ENCODE measurements around the gene PPIA. TPM values are rescaled to one million over a fixed set of nuclear protein-coding genes. Genes with fewer than 3 reads are reported as not detected.
"Not testable (repeated sequence)": the region's sequence is repeated elsewhere in the genome, so short reads cannot be mapped to it uniquely, and the experiment has no call there.

PPIA gene
- total RNA-seq, 1 experiment from 2014 or later, result 4,753 TPM

DNA sequence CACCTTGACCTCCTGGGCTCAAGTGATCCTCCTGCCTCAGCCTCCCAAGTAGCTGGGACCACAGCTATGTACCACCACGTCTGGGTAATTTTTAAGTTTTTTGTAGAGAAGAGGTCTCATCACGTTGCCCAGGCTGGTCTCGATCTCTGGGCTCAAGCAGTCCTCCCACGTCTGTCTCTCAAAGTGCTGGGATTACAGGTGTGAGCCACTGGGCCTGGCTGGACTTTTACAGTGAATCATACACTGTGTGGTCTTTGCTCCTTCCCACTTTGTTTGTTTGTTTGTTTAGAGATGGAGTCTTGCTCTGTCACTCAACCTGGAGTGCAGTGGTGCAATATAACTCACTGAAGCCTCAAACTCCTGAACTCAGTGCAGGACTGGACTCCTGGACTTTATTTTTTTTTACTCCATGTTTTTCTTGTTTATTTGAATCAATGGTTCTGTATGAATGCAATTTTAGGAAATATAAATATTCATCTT lies 12.5 kb downstream of the PPIA start:
- in situ Hi-C loops (cut with HindIII; ENCODE audit: low sequenced_read_pairs), result no loop called here
- no peak for DNase-seq (ENCODE audit: low spot score)

DNA sequence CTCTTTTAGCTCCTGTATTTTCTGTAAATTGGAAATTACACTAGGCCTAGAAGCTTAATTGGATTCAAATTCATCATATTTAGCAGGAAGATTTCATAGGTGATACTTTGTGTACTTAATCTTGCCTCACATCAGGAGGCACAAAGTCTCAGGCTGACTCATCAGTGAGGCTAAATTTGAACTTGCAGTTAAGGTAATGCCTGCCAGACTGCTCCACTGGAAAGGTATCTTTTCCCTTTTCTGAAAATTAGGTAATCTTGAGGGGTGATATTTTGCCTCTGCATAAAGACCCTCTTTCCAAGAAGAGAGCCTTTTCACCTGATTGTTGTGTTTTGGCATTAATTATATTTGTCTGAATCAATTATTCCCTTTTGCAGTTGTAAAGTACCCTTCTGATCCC lies 14.6 kb downstream of the PPIA start:
- DNase-seq (ENCODE audit: low spot score), result no peak
- in situ Hi-C loops (cut with HindIII; ENCODE audit: low sequenced_read_pairs), result no loop called here

DNA sequence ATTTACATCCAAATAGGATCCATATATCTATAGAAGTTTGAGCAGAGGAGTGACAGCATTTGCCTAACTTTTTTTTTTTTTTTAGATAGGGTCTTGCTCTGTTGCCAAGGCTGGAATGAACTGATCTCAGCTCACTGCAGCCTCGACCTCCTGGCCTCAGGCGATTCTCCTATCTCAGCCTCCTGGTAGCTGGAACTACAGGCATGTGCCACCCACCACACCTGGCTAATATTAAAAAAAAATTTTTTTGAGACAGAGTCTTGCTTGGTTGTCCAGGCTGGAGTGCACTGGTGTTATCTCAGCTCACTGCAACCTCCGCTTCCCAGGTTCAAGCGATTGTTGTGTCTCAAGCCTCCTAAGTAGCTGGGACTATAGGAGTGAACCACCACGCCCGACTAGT lies 15.1 kb downstream of the PPIA start:
- no peak for DNase-seq (ENCODE audit: low spot score)
- in situ Hi-C loops (cut with HindIII; ENCODE audit: low sequenced_read_pairs), result no loop called here

GRCh38 chr7:44814919-44815318 lies 18.4 kb downstream of the PPIA start:
- in situ Hi-C loops (cut with HindIII; ENCODE audit: low sequenced_read_pairs), result no loop called here
- DNase-seq (ENCODE audit: low spot score), result no peak

- no peak for DNase-seq (ENCODE audit: low spot score)
- in situ Hi-C loops (cut with HindIII; ENCODE audit: low sequenced_read_pairs), result no loop called here
Observed at GRCh38 chr7:44819292-44819691, 22.8 kb downstream of the PPIA start.

DNA sequence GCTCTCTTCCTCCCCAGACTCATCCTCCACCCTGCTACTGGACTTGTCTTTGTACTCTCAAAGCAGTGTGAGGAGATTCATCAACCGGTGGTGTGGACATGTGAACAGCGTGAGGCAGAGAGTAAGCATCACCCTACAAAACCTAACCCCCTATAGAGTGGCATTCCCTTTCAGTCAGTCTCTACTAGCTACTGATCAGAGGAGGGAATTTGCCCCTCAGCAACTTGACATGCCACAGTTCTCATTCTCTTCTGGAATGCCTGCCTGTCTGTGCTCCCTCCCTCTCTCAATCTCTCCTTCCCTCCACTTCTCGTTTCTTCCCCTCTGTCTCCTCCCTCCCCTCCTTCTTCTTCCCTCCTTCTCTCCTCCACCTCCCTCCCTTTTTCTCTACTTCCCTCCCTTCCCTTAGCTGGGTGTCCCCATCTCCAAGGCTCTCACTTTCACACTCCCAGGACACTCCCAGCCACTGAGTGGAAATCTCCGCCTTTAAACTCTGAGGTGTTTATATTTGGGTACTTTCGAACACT lies 26.8 kb downstream of the PPIA start:
- in situ Hi-C loops (cut with HindIII; ENCODE audit: low sequenced_read_pairs), result no loop called here
- no peak for DNase-seq (ENCODE audit: low spot score)

DNA sequence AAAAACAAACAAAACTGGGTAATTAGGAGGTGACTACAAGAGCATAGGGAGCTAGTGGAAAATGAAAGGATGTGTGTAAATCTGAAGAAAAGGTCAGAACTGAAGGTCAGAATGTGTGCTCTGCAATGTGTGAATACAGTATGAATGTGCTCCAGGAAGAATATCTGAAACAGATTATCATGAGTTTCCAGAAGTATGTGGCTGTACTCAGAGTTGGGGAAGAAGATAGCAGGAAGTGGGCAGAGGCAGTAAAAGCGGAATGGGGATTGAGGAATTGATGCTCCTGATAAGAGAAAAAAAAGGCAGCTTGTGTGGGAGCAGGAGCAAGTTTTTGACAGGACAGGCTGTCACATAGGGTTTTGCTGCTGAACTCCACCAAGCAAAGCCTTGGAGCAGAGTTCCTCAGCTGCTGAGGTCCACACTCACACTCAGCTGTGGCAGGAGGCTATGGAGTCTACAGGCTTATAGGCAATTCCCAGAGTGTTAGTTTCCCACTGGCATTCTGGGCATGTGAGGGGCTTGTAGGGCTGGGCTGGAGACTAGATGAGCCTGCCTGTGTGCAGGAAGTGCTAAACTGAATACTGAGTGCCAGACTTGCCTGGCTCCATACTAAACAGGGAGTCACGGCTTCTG lies 28.5 kb downstream of the PPIA start:
- DNase-seq (ENCODE audit: low spot score), result no peak
- in situ Hi-C loops (cut with HindIII; ENCODE audit: low sequenced_read_pairs), result no loop called here

- no peak for DNase-seq (ENCODE audit: low spot score)
- in situ Hi-C loops (cut with HindIII; ENCODE audit: low sequenced_read_pairs), result no loop called here
Observed at GRCh38 chr7:44827567-44827966, 31.1 kb downstream of the PPIA start.

GRCh38 chr7:44838751-44839150 lies 42.3 kb downstream of the PPIA start:
- in situ Hi-C loops (cut with HindIII; ENCODE audit: low sequenced_read_pairs), result no loop called here
- no peak for DNase-seq (ENCODE audit: low spot score)

- DNase-seq (ENCODE audit: low spot score); in situ Hi-C loops (cut with HindIII; ENCODE audit: low sequenced_read_pairs): not testable (repeated sequence)
Observed at GRCh38 chr7:44842675-44843074, 46.2 kb downstream of the PPIA start.

- in situ Hi-C loops (cut with HindIII; ENCODE audit: low sequenced_read_pairs); DNase-seq (ENCODE audit: low spot score): not testable (repeated sequence)
Observed at GRCh38 chr7:44843440-44843839, 47.0 kb downstream of the PPIA start.

GRCh38 chr7:44845451-44845850 lies 49.0 kb downstream of the PPIA start:
- in situ Hi-C loops (cut with HindIII; ENCODE audit: low sequenced_read_pairs), result no loop called here
- DNase-seq (ENCODE audit: low spot score), result no peak

GRCh38 chr7:44846390-44846789 lies 49.9 kb downstream of the PPIA start:
- in situ Hi-C loops (cut with HindIII; ENCODE audit: low sequenced_read_pairs); DNase-seq (ENCODE audit: low spot score): not testable (repeated sequence)

GRCh38 chr7:44846816-44847508 lies 50.5 kb downstream of the PPIA start:
- in situ Hi-C loops (cut with HindIII; ENCODE audit: low sequenced_read_pairs), result no loop called here
- DNase-seq (ENCODE audit: low spot score), result no peak

DNA sequence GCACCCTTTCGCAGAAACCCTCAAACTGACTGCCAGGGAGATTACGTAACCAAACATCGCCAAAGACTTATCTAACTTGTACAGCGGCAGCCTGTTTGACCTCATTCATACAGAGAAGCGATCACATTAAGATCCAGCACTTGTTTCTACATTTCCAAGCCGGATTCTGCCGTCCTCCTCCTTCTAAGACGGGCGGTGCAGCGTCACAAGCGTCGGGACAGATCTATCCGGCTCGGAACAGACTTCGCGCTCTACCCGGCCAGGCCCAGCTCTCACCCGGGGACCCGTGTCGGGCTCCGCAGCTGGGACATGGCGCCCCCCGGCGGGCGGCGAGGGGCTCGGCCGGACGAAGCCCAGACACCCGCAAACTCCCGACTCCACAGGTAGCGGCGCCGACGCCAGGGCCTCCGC lies 51.0 kb downstream of the PPIA start:
- in situ Hi-C loops (cut with HindIII; ENCODE audit: low sequenced_read_pairs), result no loop called here
- peak; percentile 78 for DNase-seq (ENCODE audit: low spot score)

DNA sequence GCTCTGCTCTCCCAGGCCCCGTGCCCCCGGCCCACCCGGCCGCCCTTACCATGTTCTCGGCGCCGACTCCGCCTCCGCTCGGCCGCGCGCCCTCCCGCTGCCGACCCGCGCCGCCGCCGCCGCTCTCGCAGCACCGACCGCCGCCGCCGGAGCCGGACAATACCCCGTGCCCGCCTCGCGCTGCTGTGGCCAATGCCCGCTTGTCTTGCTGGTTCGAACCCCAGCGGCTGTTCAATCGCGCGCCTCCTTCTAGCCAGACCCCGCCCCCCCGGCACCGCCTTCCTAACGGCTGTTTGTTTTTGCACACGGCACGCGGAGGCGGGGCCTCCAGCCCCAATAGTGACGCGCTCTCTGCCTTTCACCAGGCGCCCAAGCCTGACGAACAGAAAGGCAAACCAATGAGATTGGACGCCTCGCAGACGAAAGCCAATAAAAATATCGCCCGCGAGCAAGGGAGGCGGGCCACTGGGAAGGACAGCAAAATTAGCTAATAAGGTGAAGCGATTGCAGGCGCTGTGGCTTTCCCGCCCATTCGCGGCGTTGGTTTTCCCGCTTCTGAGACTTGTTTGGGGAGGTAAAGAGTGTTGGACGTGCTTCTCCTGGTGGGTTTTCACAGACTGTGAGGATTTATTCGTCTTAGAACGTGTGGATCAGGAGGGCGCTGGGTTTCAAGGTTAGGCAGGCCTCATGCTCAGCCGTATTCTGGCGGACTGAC lies 51.6 kb downstream of the PPIA start, which contains the start of gene H2AZ2:
TSS of gene H2AZ2 (minus strand) at position 168 of the 715 bp plus-strand sequence. CDS start at position 52, 116 bp downstream.
- DNase-seq (ENCODE audit: low spot score), result peak; percentile 99
- in situ Hi-C loops (cut with HindIII; ENCODE audit: low sequenced_read_pairs), result no loop called here

DNA sequence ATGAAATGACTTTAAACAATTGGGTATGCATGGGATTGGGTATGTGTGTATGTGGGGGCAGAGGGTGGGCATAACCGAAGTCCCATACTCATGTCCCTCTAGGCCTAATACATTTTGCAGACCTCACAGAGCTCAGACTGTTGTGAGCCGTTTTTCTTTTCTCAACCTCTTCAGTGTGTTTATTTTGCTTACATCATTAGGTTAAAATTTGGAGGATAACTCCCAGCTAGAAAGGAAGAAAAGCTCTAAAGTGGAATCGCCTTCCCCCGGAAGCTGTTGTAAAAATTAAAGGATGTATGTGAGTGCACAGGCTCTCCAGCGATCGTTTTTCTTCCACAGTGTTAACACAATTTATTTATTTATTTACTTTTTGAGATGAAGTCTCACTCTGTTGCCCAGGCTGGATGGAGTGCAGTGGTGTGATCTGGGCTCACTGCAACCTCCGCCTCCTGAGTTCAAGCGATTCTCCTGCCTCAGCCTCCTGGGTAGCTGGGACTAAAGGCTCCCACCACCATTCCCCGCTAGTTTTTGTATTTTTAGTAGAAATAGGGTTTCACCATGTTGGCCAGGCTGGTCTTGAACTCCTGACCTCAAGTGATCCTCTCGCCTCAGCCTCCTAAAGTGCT lies 52.9 kb downstream of the PPIA start:
- DNase-seq (ENCODE audit: low spot score), result no peak
- in situ Hi-C loops (cut with HindIII; ENCODE audit: low sequenced_read_pairs), result no loop called here

GRCh38 chr7:44849885-44850544 lies 53.5 kb downstream of the PPIA start:
- in situ Hi-C loops (cut with HindIII; ENCODE audit: low sequenced_read_pairs), result no loop called here
- no peak for DNase-seq (ENCODE audit: low spot score)

GRCh38 chr7:44852590-44852989 lies 56.1 kb downstream of the PPIA start:
- in situ Hi-C loops (cut with HindIII; ENCODE audit: low sequenced_read_pairs), result no loop called here

More at GRCh38 chr7:44852590-44852989, 56.1 kb downstream of the PPIA start:
- DNase-seq (ENCODE audit: low spot score), result no peak
